Cerebellar nuclear complex (tissue), 1 donor: Measurements from ENCODE around the gene ERC2.
"Not testable (repeated sequence)": the region's sequence is repeated elsewhere in the genome, so short reads cannot be mapped to it uniquely, and the experiment has no call there.

Source experiments
- DNase-seq, 2 experiments: peaks; one replicate each; lab custom pipeline; 2025; lab: John Stamatoyannopoulos, UW

ERC2 gene

DNA sequence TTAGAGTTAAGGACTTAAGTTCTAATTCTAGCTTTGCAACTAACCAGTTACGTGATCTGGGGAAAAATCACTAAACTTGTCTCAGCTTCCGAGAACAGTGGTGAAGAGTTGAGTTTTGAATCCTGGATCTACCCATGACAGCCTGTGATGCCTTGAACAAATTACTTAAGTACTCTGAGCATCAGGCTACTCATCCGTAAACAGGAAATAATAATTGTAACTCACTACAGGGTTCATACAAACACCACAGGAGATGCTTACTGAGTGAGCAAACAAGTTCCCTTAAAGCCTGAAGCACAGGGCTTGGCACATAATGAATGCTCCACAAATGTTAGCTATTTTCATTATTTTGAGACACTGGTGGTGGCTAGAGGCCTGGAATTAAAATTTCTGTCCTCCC is 158.8 kb downstream of the ERC2 start:
- DNase-seq: no peak

DNA sequence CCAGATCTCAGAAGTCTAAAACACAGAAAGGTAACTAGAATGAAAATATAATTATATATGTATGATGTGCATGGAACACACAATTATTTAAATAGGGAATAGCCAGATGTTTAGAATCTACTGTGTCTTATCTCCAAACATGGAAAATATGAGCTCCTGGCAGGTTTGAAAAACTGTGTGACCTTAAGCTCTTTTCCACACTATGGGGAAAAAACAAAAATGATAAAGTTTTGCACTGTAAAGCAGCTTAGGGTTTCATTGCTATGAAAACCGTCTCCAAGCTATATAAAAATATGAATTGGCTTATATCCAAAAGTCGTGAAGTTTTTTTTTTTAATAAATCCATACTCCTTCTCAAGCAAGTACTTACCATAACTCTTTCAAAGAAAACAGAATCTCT is 159.8 kb downstream of the ERC2 start:
- DNase-seq: no peak

DNA sequence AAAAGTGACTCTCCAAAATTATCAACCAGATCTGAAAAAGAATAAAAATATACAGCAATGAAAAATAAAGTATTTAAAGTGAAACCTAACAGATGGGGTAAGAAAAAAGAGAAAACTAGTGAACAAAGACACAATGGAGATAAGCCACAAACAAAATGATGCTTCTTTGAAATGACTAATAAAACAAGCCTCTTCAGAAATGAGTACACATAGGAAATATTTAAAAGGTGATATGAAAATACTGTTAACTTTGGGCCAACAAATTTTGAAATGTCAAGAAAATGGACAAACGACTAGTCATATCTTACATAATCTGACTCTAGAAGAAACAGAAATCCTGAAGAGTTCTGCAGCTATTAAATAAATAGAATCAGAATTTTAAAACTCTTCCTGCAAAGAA is 164.2 kb downstream of the ERC2 start:
- no peak for DNase-seq

DNA sequence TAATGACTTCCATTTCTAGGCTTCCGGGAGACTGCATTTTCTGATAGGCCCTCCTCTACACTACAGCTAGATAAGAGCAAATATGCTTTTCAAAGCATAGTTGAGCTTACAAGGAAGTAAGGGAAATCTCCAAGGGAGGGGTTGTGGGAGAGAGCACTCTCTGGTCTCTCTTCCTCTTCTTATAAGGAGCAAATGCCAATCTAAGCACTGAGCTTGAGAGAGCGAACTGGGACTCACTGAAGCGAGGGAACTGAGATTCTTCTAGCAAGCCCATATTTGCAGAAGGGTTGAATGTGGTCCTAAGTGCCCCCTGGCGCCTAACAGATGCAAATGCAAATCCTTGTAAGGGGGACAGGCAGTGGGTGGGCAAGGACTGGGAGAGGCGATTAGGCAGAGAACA is 164.8 kb downstream of the ERC2 start:
- DNase-seq: no peak

DNA sequence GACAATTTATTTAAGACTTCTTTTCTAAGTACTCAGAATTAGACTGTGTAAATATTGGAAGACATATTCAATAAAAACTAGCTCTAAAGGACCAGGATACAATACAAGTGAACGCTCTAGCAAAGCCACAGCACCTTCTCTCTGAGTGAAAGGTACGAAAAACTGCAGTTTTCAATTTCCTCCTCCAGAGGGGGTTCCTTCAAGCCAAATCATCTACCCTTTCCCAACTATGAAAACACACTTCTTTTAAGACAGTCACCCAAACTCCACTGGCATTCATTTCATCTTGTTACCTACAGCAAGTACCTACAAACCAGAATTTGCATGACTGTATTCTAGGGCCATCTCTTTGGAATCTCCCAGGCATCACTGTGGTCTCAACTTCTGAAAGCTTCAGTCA is 165.8 kb downstream of the ERC2 start:
- DNase-seq: no peak

DNA sequence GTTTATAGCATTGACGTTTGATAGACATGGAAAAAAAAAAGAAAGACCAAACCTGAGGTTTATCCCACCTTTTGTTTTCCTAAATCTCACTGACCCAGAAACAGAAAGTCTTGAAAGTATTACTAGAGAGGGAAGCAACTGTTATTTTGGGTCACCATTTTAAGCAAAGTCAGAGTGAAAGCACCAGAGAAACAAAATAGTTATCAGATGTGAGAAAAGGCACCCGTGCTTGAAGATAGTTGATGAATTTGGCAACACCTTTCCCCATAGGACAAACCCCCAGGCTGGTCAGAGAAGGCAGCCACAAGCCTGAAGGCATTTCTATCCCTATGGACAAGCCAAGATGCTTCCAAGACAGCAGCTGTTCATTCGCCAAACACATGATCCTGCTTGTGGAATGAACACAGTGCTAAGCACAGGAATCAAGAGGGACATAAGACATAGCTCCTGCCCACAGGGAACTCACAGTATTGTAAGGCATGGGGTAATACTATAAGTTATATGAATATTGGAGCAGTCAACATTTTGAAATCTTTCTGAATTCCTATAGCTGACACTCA is 170.9 kb downstream of the ERC2 start:
- DNase-seq: no peak

DNA sequence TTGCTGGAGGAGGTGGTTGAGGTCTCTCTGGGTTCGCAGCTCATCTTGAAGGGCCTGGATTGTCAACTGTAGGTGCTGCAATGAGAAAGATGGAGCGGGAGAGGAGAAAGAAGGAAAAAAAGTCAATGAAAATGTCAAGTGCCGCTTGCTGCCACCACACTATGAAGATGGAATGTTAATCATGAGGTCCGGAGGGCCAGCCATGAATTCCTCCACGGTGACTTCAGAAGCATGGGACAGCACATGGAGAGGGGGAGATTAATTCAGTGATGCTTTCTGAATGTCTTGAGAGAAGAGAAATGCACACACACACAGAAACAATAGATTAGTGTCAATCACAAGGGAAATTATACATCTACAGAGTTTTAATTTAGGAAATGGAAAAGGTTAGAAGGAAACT is 171.9 kb downstream of the ERC2 start:
- DNase-seq: no peak

DNA sequence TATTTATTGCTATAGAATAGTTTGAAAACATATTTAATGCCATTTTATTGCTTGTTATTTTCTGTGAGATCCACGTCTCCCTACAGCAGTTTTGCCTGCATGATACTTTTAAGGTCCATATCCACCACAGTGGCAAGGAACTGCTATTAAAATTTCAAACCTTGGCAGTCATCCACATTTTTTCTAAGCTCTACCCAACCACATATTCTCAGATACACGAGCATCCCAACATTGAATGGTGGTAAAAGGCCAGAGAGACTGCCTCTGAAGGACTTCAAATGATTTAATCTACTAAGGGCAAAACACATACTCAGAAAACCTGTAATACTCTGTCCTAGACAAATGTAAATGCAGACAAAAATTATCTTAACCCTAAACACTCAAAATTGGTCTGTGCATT is 173.1 kb downstream of the ERC2 start:
- no peak for DNase-seq

DNA sequence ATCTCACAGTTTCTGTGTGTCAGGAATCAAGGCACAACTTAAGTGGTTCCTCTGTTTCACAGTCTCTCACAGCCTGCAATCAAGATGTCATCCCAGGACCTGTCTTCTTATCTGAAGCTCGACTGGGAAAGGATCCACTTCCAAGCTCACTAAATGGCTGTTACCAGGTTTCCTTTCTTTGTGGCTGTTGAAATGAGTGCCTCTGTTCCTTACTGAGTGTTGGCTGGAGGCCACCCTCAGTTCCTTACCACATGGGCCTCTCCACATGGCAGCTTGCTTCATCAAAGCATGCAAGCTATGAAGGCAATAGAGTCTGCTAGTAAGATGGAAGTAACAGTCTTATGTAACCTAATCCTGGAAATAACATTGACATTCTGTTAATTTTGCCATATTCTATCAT is 174.0 kb downstream of the ERC2 start:
- DNase-seq: no peak

DNA sequence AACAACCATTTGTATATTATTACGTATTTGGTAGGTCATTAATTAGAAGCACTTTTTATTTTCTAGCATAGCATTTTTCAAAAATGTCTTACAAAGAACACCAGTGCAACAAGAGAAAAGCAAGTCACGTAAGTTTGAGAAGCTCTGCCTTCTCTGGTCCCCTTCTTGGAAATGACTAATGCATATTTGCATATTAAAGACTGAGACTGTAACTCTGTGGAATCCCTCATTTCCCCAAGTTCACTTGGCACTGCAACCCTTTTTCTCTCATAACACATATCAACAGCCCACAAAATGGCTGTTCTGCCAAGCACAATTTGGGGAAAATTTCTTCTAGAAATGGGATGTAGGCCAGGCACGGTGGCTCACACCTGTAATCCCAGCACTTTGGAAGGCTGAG is 176.3 kb downstream of the ERC2 start:
- DNase-seq: no peak

DNA sequence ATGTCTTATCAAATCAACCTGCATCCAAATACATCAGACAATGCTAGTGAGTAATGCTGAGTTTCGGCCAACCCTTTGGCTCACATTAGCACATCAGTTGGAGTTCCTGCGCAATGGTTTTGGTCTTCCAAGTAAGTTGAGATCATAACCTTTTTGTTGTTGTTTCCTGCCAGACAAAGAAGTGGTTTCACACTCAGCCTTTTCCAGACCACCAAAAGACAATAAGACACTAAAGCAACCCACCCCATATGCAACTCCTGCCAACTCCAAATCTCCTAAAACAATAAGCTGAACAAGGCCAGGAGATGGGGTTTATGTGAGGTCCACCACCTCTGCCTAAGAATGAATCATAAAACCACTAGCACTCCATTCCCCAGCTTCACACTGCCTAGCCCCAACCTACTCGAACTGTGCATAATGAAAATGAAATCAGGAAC is 177.0 kb downstream of the ERC2 start:
- DNase-seq: no peak

DNA sequence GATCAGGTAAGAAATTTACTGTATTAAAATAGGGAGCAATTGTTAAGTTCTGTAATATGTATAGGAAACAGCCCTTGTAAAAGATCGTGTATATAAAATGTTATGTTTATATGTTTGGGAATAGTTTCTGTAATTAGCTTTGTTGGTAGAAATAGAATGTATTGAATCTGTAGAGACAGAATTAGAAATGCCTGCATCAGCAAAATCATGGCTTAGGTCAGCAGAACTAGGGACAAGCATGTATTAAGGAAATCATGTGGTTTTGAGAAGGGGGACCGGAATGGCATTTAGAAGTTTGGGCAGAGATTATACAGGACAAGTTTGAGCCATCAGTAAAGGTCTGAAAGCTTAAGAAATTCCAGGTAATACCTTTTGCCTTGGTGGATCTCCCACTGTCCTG is 177.9 kb downstream of the ERC2 start:
- DNase-seq: no peak

DNA sequence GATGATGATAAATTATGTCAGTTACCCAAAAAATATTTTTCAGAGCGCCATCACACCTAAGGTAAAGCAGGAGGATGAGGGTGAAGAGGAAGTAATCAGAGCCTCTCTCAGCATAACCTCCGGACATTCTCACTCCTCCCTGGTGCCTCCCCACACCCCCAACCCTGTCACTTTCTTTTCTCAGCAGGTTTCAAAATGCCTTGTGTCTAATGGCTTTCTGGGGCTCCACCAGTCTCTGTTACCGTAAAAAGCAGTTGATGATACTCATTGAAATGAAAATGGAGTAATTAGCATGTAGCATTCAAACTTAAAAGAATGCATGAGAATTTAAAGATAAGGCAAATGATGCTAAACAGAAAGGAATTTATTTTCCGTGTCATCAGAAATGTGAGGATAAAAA is 180.0 kb downstream of the ERC2 start:
- no peak for DNase-seq

DNA sequence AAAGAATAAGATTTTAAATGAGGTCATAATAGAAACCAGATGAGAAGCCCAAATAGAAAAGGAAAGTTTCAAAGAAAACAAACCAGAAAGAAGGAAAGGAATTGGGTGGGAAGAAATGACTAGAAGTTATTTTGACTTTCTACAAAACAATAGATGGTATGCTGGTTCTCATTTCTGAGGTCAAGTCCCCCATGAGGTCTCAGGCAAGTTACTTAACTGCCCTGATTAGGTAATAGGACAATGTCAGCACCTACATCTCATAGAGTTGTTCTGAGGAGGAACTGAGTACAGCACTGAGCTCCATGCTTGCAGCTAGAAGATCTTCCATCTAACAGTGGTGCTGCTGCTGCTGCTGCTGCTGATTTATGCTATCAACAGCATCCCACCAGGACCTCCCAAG is 185.9 kb downstream of the ERC2 start:
- DNase-seq: no peak

DNA sequence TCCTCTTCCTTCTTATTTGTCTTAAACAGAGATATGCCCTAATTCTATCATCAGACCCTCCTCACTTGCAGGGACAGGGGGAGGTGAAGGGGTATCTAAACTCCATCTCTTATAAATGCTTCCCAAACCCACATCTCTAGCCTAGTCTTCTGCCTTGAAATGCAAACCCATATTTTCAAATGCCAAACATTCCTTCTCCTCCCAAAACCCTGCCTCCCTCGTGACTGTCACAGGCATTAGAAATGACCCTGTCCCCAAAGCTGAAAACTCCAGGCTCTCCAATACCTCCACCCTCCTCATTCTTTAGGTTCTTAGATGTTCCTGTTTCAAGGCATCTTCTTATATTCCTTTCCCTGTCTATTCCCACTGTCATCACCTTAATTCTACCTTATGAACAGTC is 191.0 kb downstream of the ERC2 start:
- DNase-seq: no peak

DNA sequence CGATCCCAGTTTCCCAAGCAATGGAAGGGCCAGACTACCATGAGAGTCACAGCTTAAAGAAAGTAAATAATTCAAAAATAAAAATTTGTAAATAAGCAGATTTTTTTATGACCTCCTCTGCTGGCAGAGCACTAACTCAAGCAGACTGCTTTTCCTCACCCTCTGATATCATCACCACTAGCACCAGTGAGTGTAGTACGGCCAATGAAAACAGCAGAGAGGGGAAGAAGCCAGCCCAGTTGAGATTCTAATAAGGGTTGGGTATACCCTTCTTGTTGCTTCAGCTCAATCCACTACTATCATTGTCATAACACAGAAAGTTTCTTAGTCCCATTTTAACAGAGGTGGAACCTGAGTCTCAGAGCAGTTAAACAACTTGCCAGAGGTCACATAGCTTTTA is 193.1 kb downstream of the ERC2 start:
- no peak for DNase-seq

DNA sequence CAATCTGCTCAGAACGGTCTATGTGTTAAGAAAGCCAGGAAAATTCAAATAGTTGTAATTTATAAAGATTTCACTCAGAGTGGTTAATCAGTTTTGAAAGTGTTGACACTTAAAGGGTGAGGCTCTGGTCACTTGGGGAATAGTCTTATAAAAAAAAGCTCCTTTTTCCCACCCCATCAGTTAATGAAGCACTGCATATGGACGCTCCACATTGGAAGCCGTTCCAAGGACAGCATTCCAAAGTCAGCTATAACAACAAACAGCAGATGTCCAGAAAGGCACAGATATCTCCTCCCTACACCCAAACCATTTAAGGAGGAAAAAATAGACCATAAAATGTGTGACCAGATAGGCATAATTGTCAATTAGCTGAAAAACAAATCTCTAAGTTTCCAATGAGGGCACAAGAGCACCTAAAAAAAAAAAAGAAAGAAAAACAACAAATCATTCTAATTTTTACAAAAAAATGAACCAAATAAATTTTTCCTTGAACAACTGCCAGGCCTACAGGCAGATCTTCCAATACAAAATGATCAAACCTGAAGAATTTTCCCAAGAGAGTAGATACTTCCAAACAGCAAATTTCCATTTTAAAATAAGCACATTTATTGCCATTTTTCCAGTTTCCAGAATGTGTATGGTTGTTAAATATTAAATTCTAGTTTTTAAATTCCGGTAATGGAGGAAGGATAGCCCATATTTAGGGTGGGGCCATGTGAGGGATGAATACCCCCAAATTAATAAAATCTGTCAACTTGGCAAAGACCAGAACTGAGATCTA is 198.3 kb downstream of the ERC2 start:
- peak in 1 of 2 experiments; percentile 10 for DNase-seq

DNA sequence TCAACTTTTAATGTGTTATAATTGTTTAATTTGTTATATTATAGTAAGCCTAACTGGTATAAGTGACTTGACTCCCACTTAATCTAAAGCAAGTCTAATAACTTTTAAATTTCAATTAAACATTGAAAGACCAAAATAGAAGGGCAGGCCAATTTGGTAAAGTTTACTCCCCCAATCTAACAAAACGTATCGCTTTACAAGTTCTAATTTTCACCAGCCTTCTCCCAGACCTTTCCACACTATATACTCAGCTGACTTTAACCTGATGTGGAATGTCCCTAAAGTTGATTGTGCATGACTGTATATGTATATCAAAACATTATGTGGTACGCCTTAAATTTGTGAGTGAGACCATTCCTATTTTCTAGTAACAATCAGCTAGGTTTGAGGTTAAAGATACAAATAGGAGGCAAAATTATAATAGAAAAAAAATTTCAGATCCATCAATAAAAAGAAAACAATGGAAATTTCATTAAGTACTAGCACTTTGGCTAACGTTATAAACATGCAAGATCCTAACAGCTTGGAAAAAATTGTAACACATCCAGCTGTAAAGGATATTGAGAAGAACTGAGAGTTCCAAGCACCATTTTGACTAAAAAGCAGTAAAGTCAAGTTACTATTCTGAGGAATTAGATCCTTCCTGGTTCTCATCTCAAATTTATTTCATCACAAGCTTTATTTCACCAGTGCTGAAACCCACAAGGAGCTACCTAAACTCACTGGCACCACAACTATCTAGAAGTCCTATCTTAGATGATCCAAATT is 199.5 kb downstream of the ERC2 start:
- DNase-seq: no peak

DNA sequence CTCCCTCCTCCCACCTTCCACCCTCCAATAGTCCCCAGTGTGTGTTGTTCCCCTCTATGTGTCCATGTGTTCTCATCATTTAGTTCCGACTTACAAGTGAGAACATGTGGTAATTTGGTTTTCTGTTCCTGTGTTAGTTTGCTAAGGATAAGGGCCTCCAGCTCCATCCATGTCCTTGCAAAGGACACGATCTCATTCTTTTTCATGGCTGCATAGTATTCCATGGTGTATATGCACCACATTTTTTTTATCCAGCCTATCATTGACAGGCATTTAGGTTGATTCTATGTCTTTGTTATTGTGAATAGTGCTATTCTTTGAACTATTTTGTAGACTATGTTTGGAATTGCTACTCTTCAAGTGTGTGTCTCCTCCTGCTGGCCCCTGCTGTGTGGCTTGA is 206.4 kb downstream of the ERC2 start:
- not testable (repeated sequence) for DNase-seq

DNA sequence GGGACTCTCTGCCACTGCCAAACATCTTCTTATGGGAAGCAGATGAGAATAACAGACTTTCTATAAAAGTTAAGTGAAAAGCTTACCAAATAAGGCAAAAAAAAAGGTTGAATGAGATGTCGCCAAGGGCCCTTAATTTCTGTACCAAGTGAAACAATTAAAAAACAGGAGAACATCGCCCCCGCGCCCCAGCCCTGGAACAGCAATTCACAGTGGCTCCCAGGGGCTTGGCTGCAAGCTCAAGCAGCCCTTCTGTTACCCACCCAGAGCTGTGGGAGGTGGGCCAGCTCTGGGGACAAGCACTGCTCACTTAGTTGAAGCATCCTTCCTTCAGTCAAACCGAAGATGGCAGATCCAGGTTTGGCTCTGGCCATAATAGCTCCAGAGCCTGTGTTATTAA is 208.0 kb downstream of the ERC2 start:
- DNase-seq: no peak

DNA sequence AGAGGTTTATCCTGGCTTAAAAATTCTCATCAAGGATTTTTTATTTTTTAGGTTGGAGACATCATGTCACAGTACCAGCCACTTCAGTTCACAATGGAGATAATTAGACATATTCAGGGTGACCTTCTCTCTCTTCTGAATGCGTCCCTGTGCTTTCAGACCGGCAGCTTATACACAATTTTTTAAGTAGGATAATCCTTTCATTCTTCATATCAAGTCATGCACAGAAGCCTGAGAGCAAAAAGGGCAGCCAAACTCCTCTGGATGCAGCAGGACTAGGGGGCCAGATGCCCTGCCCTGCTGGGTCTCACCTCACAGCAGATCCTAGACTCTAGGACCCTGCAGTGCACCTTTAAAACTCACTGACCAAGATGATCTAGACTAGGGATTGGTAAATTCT is 210.4 kb downstream of the ERC2 start:
- DNase-seq: no peak

DNA sequence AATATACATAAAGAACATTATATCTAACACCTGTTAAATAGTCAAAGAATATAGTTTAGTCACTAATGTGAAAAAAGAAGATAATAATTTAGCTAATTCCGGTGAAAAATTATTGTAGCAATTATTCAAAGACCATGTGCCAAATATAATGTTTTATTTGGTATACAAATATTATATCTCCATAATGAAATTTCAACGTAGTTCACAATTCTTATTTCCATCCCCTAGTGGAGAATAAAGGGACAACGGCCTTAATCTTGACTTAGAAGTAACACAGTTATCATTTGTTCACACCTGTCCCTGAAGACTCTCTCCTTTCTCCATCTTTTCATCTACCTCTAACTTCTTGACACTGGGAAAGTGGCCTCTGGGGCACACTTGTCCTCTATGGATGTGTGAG is 213.4 kb downstream of the ERC2 start:
- DNase-seq: no peak

DNA sequence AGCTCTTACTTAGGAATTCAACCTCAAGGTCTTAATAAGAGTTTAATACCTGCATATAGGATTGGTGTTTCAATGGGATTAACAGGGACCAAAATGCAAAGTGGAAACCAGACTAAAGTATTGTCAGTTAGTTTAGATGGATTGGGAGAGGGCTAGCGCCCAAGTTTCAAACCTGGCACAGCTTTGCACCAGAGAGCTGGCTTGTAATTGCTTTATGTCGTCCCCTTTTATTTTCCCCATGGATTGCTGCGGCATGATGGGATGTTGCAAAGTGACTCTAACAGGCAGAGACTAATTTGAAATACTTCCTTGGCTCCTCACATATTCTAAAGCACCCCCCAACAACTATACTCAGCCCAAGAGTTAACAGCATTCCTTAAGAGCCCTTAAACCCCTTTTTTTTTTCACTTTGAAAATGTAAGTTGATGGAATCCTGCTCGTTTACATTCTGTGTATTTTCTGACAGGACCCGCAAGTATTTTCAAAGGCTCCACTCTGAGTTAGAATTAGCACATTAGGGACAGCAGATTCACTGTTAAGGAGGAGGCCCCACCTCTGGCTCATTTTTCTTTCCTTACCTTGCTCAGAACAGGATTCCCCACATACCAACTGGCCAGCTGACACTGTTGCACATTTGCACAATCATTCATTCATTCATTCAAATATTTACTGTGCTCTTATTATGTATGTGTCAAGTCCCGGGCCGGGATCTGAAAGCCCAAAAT is 214.2 kb downstream of the ERC2 start:
- DNase-seq: no peak
